Sigmoid colon (tissue), 7 donors: Measurements from ENCODE around the gene SDHA. TPM values are rescaled to one million over a fixed set of nuclear protein-coding genes. Genes with fewer than 3 reads are reported as not detected.
"Not testable (repeated sequence)": the region's sequence is repeated elsewhere in the genome, so short reads cannot be mapped to it uniquely, and the experiment has no call there.

Experiments
- DNase-seq: peaks from one replicate; pipeline ENCODE4 v3.0.0-alpha.2; 2019
- H3K27ac ChIP-seq, 4 donors: fragments of 200-600 bp; sonication (generic); one replicate each; pipeline ENCODE4 v1.5.1; 2016 to 2019; ENCODE audit warnings: mild to moderate bottlenecking in 1 of 4
- H3K27me3 ChIP-seq, 3 donors: fragments of 200-600 bp; sonication (generic); one replicate each; pipeline ENCODE4 v1.5.1; 2019; ENCODE audit warnings: mild to moderate bottlenecking in 1 of 3
- H3K36me3 ChIP-seq, 4 donors: fragments of 200-600 bp; sonication (generic); one replicate each; pipeline ENCODE4 v1.5.1; 2016 to 2019
- H3K4me1 ChIP-seq, 4 donors: fragments of 200-600 bp; sonication (generic); one replicate each; pipeline ENCODE4 v1.5.1; 2017 to 2019
- H3K4me3 ChIP-seq, 4 donors: fragments of 200-600 bp; sonication (generic); one replicate each; pipeline ENCODE4 v1.5.1; 2017 to 2019; ENCODE audit warnings: mild to moderate bottlenecking in 2 of 4, moderate library complexity in 1 of 4
- H3K9me3 ChIP-seq, 4 donors: fragments of 200-600 bp in 3 of 4; sonication (generic) in 3 of 4; one replicate each; pipeline versions ENCODE4 v1.5.1 to v1.6.1; 2013 to 2019
- CTCF ChIP-seq, 4 experiments: fragments of 450-650 bp in 3 of 4; fragments of 200-600 bp in 1 of 4; IDR thresholded peaks; one replicate each; pipeline ENCODE4 v1.5.1; 2016 to 2019; ENCODE audit warnings: antibody characterized with exemption in 4 of 4, mild to moderate bottlenecking in 3 of 4, moderate library complexity in 2 of 4
- EP300 ChIP-seq, 4 donors: sonication (generic); formaldehyde crosslinking; IDR thresholded peaks; one replicate each; pipeline ENCODE4 v1.6.1; 2017; ENCODE audit warnings: antibody characterized with exemption in 4 of 4
- POLR2A ChIP-seq, 2 donors: fragments of 450-650 bp; IDR thresholded peaks; one replicate each; pipeline ENCODE4 v1.6.1; 2016; ENCODE audit warnings: antibody characterized with exemption in 2 of 2, mild to moderate bottlenecking in 2 of 2, moderate library complexity in 2 of 2
- POLR2AphosphoS5 ChIP-seq, 4 donors: sonication (generic); formaldehyde crosslinking; IDR thresholded peaks; one replicate each; pipeline ENCODE4 v1.6.1; 2017; ENCODE audit warnings: antibody characterized with exemption in 4 of 4
- WGBS, 2 donors: extraction: QIAGEN DNeasy Blood & Tissue Kit; methylation state at CpG; one replicate each; pipeline ENCODE4 v1.1.7; 2013; 5-methylcytosine and 5-hydroxymethylcytosine counted together
- intact Hi-C: fragments of 100-400 bp; cut with DNase I; formaldehyde crosslinking; loops from one replicate; pipeline ENCODE4 v1.15.1; 2023
- polyA plus RNA-seq, 3 donors: library from polyadenylated mRNA; stranded (reverse); fragments of 200-250 nt; gene quantifications; one replicate each; pipeline ENCODE4 v1.2.3, GENCODE V29; 2013
- total RNA-seq, 4 donors: library from RNA; depleted of rRNA; stranded (reverse); fragments of >200 nt; gene quantifications; one replicate each; pipeline ENCODE4 v1.1.0, GENCODE V29; 2016
- donor health status: healthy with polysubstance abuse.
- donor health status: Bipolar disorder and iron deficiency.
- donor health status: healthy.

SDHA gene
- total and polyA plus RNA-seq, 7 donors: 72.7 to 290 (median 87.0) TPM

- WGBS, 2 donors: 91 to 92% methylated on average over 15 of the region's 15 CpGs
- DNase-seq: peak; percentile 63
- no peak for TF ChIP-seq POLR2A (IDR thresholded peaks at IDR 0.05)
- TF ChIP-seq CTCF (IDR thresholded peaks at IDR 0.05): no peak
- Histone ChIP-seq H3K27me3 (peaks cover 0 to 14% (median 0%) of the 10 kb centered on the region in 3 donors), H3K4me3 (no peak overlapping the region), H3K9me3 (no peaks in the 10 kb centered on the region), H3K36me3 (no peaks in the 10 kb centered on the region), H3K27ac (no peak overlapping the region), H3K4me1 (peaks cover 0 to 18% (median 16%) of the 10 kb centered on the region in 4 donors)
- intact Hi-C loops: no loop called here
Observed at GRCh38 chr5:194102-194501, 24.0 kb upstream of the SDHA start.

DNA sequence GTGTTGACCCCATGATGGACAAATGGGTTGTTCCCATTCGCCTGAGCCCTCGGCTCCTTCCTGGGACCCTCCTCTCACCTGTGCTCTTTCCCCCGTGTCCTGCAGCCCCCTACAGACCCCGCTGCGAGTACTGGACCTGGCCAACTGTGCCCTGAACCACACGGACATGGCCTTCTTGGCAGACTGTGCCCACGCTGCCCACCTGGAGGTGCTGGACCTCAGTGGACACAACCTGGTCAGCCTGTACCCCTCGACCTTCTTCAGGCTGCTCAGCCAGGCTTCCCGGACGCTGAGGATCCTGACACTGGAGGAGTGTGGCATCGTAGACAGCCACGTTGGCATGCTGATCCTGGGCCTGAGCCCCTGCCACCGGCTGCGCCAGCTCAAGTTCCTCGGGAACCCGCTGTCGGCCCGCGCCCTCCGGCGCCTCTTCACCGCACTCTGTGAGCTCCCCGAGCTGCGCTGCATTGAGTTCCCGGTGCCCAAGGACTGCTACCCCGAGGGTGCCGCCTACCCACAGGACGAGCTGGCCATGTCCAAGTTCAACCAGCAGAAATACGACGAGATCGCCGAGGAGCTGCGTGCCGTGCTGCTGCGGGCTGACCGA lies 23.4 kb upstream of the SDHA start:
- TF ChIP-seq POLR2A (IDR thresholded peaks at IDR 0.05) (no peak), CTCF (IDR thresholded peaks at IDR 0.05) (no peak), POLR2AphosphoS5 (IDR thresholded peaks at IDR 0.05) (no peak), EP300 (IDR thresholded peaks at IDR 0.05) (no peak)
- WGBS, 2 donors: 94% methylated on average over 36 of the region's 36 CpGs
- peaks cover 0 to 14% (median 0%) of the 10 kb centered on the region in 3 donors for H3K27me3 ChIP-seq
- H3K4me1 ChIP-seq: peaks cover 0 to 17% (median 16%) of the 10 kb centered on the region in 4 donors
- peak; percentile 56 for DNase-seq
- no peaks in the 10 kb centered on the region for H3K9me3 ChIP-seq
- H3K27ac ChIP-seq: no peak overlapping the region
- no peak overlapping the region for H3K4me3 ChIP-seq
- no peaks in the 10 kb centered on the region for H3K36me3 ChIP-seq
- intact Hi-C loops: no loop called here

GRCh38 chr5:195401-196160 lies 22.5 kb upstream of the SDHA start:
- peak; percentile 52 for DNase-seq
- Histone ChIP-seq H3K27me3 (peaks cover 0 to 14% (median 0%) of the 10 kb centered on the region in 3 donors), H3K36me3 (no peaks in the 10 kb centered on the region), H3K9me3 (no peaks in the 10 kb centered on the region), H3K4me1 (peaks cover 0 to 15% (median 13%) of the 10 kb centered on the region in 4 donors), H3K27ac (no peak overlapping the region), H3K4me3 (no peak overlapping the region)
- intact Hi-C loops: no loop called here
- WGBS, 2 donors: 85 to 86% methylated on average over 33 of the region's 33 CpGs
- TF ChIP-seq POLR2A (IDR thresholded peaks at IDR 0.05) (no peak), CTCF (IDR thresholded peaks at IDR 0.05) (no peak), EP300 (IDR thresholded peaks at IDR 0.05) (no peak), POLR2AphosphoS5 (IDR thresholded peaks at IDR 0.05) (no peak)

DNA sequence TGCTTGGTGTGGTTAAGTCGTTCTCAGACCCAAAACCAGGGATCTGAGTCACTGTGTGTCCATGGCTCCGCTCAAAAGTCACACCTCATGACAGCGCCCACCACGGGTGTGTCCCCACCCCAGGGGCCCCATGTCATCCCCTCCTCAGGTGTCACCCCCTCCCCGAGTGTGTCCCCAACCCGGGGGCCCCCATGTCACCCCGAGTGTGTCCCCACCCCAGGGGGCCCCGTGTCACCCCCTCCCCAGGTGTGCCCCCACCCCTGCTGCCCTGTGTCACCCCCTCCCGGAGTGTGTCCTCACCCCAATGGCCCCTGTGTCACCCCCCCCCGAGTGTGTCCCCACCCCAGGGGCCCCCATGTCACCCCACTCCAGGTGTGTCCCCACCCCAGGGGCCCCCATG lies 21.8 kb upstream of the SDHA start:
- 71% methylated on average over 9 to 10 of the region's 10 CpGs for WGBS, 2 donors
- intact Hi-C loops: no loop called here
- no peak for DNase-seq
- Histone ChIP-seq H3K9me3 (no peaks in the 10 kb centered on the region), H3K4me1 (peaks cover 0 to 7% (median 6%) of the 10 kb centered on the region in 4 donors), H3K36me3 (no peaks in the 10 kb centered on the region), H3K4me3 (no peak overlapping the region), H3K27me3 (peaks cover 0 to 9% (median 0%) of the 10 kb centered on the region in 3 donors), H3K27ac (no peak overlapping the region)
- TF ChIP-seq POLR2A (IDR thresholded peaks at IDR 0.05): no peak
- no peak for TF ChIP-seq EP300 (IDR thresholded peaks at IDR 0.05)
- TF ChIP-seq POLR2AphosphoS5 (IDR thresholded peaks at IDR 0.05): no peak
- no peak for TF ChIP-seq CTCF (IDR thresholded peaks at IDR 0.05)

- WGBS, 2 donors: 41 to 57% methylated on average over 18 of the region's 18 CpGs
- H3K9me3 ChIP-seq, H3K27ac ChIP-seq, H3K4me3 ChIP-seq, H3K36me3 ChIP-seq, H3K4me1 ChIP-seq, intact Hi-C loops, H3K27me3 ChIP-seq: not testable (repeated sequence)
- DNase-seq: peak; percentile 38
Observed at GRCh38 chr5:197031-197430, 21.1 kb upstream of the SDHA start.
